OCI-LY3 (cell line): Measurements from ENCODE around the gene ARHGAP5.

Experiments used
- EZH2phosphoT487 ChIP-seq: fragments of 200-600 bp; shearing (Covaris generic); IDR thresholded peaks from 2 replicates; pipeline ENCODE4 v1.6.1; 2018; ENCODE audit warnings: antibody characterized with exemption, mixed run types, low read depth
- TF ChIP-seq, protein P1 (sequence below): fragments of 200-600, 300-600 bp; sonication (generic); IDR thresholded peaks from 2 replicates; pipeline ENCODE4 v1.5.1; 2014; ENCODE audit warnings: antibody characterized with exemption, low read length, low read depth

DNA sequence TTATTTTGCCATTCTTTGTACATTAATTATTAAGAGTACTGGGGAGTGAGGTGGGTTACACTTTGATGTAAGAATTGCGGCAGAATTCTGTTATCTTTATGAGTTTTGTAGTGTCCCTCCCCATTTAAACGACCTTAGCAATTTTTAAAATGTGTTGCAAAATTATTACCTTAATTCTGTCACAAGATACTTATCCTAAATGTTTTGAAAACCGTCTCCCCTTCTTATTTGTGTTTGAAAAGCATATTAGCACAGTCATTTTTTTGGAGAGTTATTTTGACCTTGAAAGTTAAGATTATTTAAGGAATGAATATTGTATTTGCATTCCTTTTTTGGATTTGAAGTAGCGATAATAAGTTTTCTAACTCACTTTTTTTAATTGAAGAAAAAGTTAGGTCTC, 2.2 kb downstream of the ARHGAP5 start:
- TF ChIP-seq, protein P1, sequence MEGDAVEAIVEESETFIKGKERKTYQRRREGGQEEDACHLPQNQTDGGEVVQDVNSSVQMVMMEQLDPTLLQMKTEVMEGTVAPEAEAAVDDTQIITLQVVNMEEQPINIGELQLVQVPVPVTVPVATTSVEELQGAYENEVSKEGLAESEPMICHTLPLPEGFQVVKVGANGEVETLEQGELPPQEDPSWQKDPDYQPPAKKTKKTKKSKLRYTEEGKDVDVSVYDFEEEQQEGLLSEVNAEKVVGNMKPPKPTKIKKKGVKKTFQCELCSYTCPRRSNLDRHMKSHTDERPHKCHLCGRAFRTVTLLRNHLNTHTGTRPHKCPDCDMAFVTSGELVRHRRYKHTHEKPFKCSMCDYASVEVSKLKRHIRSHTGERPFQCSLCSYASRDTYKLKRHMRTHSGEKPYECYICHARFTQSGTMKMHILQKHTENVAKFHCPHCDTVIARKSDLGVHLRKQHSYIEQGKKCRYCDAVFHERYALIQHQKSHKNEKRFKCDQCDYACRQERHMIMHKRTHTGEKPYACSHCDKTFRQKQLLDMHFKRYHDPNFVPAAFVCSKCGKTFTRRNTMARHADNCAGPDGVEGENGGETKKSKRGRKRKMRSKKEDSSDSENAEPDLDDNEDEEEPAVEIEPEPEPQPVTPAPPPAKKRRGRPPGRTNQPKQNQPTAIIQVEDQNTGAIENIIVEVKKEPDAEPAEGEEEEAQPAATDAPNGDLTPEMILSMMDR = no peak
- no peak for TF ChIP-seq EZH2phosphoT487
